Myocyte (in vitro differentiated cells): Measurements from ENCODE around the gene BCL3. TPM values are rescaled to one million over a fixed set of nuclear protein-coding genes. Genes with fewer than 3 reads are reported as not detected.
A peak's percentile ranks its signal among the peaks of the same experiment; 100 is the strongest.

Experiments used
- DNase-seq: peaks from one replicate; pipeline ENCODE4 v3.0.0-alpha.2; 2012; ENCODE audit warnings: low read depth
- total RNA-seq: library from RNA; depleted of rRNA; stranded (reverse); fragments of >200 nt; gene quantifications from 2 replicates; pipeline ENCODE4 v1.2.3, GENCODE V29; 2014

The BCL3 gene
- total RNA-seq, 1 donor from 2014 or later: 25.8 TPM

DNA sequence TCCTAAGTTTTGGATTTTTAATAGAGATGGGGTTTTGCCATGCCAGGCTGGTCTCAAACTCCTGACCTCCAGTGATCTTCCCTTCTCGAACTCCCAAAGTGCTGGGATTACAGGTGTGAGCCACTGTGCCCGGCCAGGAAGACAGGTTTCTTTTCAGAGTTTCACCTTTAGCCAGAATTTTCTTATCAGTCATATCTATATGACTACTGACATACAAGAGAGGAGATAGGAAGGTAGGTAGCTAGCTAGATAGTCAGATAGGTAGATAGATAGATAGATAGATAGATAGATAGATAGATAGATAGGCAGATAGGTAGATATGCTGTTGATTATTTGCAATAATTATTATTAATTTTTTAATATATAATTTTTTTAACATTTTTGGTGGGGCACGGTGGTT, 36.8 kb downstream of the BCL3 start:
- DNase-seq: no peak

DNA sequence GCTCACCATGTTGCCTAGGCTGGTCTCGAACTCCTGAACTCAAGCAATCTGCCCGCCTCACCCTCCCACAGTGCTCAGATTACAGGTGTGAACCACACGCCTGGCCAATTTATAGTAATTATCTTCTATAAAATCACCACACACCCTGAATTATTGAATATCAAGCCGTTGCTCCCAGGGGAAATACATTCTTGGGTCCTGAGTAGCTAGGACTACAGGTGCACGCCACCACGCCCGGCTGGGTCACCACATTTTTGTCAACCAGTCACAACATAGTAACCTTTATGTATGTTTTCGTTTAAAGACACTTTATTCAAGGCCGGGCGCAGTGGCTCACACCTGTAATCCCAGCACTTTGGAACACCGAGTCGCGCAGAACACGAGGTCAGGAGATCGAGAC, 37.5 kb downstream of the BCL3 start:
- DNase-seq: no peak

DNA sequence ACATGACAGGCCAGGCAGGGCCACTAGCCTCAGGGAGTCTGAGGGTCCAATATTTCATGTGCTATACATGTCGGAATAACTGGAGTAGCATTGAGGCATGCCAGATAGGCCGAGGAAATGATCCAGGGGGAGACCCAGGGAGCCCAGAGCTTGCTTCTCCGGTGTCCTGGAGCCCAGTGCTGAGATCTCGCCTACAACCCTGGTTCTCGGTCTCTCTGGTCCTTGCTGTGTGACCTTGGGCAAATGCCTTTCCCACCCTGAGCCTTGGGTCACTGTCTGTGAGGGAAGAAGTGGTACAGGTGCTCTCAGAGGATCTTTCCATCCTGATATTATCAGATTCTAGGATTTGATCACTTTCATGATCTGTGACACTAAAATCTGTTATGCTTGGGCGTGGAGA, 40.5 kb downstream of the BCL3 start:
- no peak for DNase-seq

DNA sequence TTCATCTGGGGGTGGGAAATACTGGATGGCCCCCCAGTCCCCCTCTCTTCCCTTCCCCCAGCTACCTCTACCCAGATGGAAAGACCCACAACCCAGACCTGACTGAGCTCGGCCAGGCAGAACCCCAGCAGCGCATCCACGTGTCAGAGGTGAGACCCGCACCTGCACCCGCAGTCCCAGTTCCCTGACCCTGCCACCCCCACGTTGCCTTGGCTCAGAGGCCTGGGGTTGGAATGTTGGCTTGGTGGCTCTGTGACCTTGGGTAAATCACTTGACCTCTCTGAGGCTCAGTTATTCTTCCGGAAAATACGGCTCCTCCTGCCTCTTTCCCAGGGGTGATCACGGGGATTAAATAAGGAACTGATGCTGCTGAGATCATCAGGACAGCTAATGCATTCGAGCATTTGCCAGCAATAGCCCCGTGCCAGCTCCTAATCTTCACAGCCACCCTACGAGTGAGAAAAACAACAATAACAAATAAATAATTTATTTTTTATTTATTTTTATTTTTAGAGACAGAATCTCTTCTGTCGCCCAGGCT, 41.5 kb downstream of the BCL3 start:
- no peak for DNase-seq

DNA sequence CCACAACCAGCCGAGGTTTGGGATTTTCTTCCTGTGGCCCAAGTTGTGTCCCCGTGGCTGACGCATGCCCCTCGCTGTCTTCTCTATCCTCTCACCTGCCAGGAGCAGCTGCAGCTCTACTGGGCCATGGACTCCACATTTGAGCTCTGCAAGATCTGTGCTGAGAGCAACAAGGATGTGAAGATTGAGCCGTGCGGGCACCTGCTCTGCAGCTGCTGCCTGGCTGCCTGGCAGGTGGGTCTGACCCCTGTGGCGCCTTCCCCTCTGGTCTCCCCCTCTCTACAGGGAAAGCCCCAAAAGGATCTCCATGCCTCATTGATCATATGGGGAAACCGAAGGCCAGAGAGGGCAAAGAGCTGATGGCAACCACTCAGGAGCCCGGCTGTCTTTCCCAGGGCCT, 43.8 kb downstream of the BCL3 start:
- DNase-seq: peak; percentile 65

- no peak for DNase-seq
Observed at GRCh38 chr19:44794610-44795009, 46.1 kb downstream of the BCL3 start.

GRCh38 chr19:44795398-44795987, 47.0 kb downstream of the BCL3 start:
- no peak for DNase-seq

DNA sequence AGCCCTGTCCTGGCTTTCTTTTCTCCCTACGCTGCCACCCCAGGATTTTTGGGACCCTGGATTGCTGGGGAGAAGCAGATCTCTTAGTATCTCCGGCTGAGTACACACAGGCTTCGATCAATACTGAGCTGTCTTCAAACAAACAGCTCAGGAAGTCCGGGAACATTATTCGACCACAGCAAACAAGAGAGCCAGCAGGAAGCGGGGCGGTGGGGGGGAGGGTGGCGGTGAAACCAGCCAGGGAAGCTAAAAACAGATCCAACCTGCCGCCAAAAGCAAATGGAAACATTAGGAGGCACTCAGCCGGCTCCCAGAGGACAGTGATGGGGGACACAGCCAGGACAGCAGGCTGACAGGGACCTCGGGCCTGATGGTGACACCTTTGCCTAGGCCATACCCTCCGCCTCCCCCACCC, 48.2 kb downstream of the BCL3 start:
- peak; percentile 15 for DNase-seq

DNA sequence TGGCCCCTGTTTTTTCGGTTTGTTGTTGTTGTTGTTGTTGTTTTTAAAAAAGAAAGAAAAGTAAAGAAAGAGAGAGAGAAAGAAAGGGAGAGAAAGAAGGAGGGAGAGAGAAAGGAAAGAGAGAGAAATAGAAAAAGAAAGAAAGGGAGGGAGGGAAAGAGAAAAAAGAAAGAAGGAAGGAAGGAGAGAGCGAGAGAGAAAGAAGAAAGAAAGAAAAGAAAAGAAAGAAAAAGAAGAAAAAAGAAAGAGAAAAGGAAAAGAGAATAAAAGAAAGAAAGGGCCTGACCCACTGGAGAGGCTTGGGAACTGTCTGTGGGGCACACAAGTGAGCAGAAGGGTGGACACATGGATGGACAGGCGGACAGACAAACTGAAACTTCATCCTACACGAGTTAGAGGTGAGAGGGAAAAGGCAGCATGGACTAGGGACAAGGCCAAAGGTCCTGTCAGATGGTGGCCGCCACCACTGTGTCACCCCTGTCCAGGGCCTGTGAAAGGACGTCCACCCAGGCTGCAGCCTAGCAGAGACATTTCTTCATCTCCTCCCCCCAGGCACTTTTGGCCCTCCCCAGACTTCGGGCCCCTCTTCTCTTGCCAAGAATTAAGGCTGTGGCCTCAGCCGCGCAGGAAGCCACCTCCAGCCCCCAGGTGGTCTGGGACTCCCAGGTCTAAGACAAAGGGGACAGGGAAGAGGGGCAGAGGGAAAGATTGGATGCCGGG, 51.3 kb downstream of the BCL3 start:
- DNase-seq: no peak

DNA sequence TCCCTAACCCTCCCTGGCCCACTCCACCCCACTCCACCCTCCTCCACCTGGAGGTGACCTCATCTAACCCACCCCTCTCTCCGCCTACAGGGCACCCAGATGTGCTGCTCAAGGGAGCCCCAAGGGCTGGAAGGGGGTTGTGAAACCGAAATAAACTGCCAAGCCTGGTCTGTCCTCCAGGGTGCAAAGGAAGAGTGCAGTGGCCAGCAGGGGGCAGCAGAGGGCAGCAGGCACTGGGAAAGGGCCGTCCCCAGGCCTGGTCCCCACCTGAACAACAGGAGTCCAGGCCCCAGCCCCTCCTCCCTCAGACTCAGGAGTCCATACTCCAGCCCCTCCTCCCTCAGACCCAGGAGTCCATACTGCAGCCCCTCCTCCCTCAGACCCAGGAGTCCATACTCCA, 52.0 kb downstream of the BCL3 start:
- DNase-seq: peak; percentile 79

- peak; percentile 22 for DNase-seq
Observed at GRCh38 chr19:44803442-44804428, 55.2 kb downstream of the BCL3 start.

DNA sequence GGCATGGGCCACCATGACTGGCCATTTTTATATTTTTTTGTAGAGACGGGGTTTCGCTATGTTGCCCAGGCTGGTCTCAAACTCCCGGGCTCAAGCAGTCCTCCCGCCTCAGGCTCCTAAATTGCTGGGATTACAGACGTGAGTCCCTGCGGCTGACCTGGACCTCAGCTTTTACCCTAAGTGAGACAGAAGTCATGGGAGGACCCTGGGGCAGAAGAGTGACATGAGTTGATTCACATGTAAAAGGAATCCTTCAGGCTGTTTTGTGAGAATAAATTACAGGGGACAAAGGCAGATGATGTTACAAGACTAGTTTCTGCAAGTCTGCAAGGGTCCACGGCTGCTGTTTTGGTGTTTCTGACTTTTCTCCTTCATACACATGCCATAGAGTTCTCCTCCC, 57.8 kb downstream of the BCL3 start:
- no peak for DNase-seq

DNA sequence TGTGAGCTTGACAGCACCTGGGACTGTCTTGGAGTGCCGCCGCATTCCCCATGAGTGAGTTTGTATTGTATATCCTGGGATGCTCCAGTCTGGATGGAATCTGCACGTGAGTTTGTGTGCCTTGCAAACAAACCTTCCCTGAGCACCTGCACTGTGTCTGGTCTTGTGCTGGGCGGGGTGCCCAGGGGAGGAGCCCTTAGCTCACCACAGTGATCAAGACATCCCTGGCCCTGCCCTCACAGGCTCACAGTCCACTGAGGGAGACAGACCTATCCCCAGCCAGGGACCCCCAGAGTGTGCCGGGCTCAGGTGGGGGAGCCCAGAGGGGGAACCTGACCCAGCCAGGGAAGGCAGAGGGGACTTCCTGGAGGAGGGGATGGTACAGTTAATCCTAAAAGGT, 58.7 kb downstream of the BCL3 start:
- peak; percentile 39 for DNase-seq

DNA sequence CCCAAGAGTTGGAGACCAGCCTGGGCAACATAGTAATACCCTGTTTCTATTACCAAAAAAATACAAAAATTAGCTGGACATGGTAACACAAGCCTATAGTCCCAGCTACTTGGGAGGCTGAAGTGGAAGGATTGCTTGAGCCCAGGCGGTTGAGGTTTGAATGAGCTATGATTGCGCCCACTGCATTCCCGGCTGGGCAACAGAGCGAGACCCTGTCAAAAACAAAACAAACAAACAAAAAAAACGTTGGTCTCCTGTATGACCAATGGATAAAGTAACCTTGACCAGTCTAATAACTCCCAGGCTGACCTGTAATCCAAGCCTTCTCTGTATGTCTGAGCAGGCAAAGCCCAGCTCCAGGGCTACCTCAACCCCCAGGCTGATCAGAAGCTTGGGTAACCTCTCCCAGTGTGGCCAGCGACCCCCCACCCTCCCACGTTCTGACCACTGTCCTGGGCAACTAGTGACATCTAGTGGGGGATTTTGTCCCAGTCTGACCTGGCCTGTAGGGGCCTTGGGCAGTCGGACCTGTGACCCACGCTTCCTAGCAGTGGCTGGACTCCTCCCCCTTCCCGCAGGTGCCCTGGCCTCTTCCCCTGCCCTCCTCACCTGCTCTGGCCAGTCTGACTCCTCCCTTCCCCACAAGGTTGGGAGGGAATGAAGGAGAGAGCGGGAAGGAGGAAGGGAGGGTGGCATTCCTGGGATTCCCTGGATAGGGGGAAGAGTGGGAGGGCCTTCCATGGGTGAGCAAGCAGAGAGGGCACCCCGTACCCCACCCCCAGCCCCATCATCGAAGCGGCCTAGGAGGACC, 59.3 kb downstream of the BCL3 start:
- no peak for DNase-seq

DNA sequence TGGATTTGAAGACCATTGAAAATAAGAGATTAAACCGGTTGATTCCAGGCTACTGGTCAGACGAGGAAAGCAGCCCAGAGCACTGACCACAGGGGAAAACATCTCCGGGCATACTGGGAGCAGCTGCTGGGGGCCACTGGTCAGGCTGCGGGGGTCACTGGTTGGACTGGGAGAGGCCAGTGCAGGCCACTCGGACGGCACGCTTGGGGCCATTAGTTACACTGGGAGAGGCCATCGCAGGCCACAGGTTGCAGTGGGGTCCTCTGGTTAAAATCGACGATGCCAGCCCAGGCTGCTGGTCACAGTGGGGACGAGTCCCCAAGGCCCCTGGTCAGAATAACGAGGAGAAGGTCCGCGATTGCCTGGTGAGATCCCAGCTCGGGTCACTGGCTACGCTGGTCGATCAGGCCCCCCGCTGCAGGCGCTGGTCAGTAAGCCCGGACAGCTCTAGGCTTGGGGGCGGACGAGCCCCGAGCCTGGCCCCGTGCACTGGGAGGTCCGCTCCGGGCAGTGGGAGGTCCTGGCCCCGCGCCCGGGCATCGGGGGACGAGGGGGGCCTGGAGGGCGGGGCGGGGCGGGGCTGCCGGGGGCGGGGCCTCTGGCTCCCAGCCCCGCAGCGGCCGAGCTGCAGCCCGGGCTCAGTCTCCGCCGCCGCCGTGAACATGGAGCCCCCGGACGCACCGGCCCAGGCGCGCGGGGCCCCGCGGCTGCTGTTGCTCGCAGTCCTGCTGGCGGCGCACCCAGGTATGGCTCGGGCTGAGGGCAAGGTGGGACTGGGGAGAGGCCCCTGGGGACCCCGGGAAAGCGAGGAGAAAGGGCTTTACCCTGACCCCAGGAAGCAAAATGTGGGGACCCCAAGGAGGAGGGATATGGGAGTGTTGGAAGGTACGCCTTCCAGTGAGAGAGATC, 60.2 kb downstream of the BCL3 start, which contains the start of gene BCAM:
Gene BCAM (plus strand): TSS at position 641 of the 909 bp plus-strand sequence. CDS start 22 bp downstream, at position 663.
- peak; percentile 91 for DNase-seq
